ENCODE measurements around the gene ZNF143. TPM values are rescaled to one million over a fixed set of nuclear protein-coding genes. Genes with fewer than 3 reads are reported as not detected.

ZNF143 gene
- total RNA-seq, 1 donor from 2014 or later = 38.6 TPM

Other genes with a start within 250 kb of the ZNF143 start
- 59.9 and 60.7 TPM in 2 replicates for gene DENND5A, start 195.7 kb upstream of the ZNF143 start, total RNA-seq
- gene TMEM41B, start 146.4 kb upstream of the ZNF143 start, total RNA-seq = 26.5 and 30.5 TPM in 2 replicates
- gene IPO7, start 76.4 kb upstream of the ZNF143 start, total RNA-seq = 177 and 200 TPM in 2 replicates
- 55.5 and 57.7 TPM in 2 replicates for gene WEE1, start 112.7 kb downstream of the ZNF143 start, total RNA-seq
- gene SWAP70, start 203.1 kb downstream of the ZNF143 start, total RNA-seq = 7.3 and 8.1 TPM in 2 replicates

All from activated CD4-positive, alpha-beta T cell treated with anti-CD3 and anti-CD28 coated beads, Interleukin-2, amount 10 ng/mL, durations not matched to agents 24 days and 14 days (primary cell).